ENCODE measurements around the gene EFNA2. TPM values are rescaled to one million over a fixed set of nuclear protein-coding genes. Genes with fewer than 3 reads are reported as not detected.

EFNA2 gene
- total and polyA plus RNA-seq, 2 of the 4 experiments (the other 2 are of a cell fraction) = not detected

GRCh38 chr19:1270854-1271527 lies 14.7 kb upstream of the EFNA2 start:
- Histone ChIP-seq H4K5ac (ENCODE audit: low read depth, low read length) (no peak overlapping the region), H3K36me3 (ENCODE audit: control insufficient read depth, insufficient read depth, low read length) (peaks cover 44% of the 10 kb centered on the region), H3K27ac (ENCODE audit: insufficient read depth, low read length) (peak overlapping the region; percentile 8; the same call in 1 of the 2 replicates), H3K9me1 (ENCODE audit: insufficient read depth, low read length) (no peaks in the 10 kb centered on the region; the same call in 1 of the 2 replicates), H3K23ac (ENCODE audit: low read depth, low read length) (peak overlapping the region; percentile 62; the same call in 1 of the 2 replicates), H2AK9ac (replicated peaks; ENCODE audit: low read depth, low read length, poor library complexity) (peak overlapping the region; percentile 47), H3K9me3 (ENCODE audit: control insufficient read depth, insufficient read depth, low read length) (no peaks in the 10 kb centered on the region), H3K4me2 (ENCODE audit: low read depth, low read length) (peak overlapping the region; percentile 86; the same call in 1 of the 2 replicates), H3K27me3 (ENCODE audit: control insufficient read depth, insufficient read depth, low read length) (no peaks in the 10 kb centered on the region), H2BK15ac (ENCODE audit: low read depth, low read length) (no peak overlapping the region), H2AK5ac (ENCODE audit: low read depth, low read length) (peak overlapping the region; percentile 13; the same call in 1 of the 2 replicates), H2BK5ac (ENCODE audit: low read depth, low read length, poor library complexity, severe bottlenecking) (no peak overlapping the region), H2BK20ac (ENCODE audit: low read depth, low read length) (no peak overlapping the region), H3K9ac (ENCODE audit: low read depth, low read length) (peak overlapping the region; percentile 80), H2BK120ac (ENCODE audit: low read depth, low read length) (no peak overlapping the region), H4K91ac (ENCODE audit: insufficient read depth, low read depth, low read length) (no peak overlapping the region), H2AFZ (replicated peaks; ENCODE audit: low read length, poor library complexity) (no peak overlapping the region), H3K14ac (replicated peaks; ENCODE audit: low read depth, low read length) (peak overlapping the region; percentile 22; the same call in 1 of the 2 replicates), H3K4ac (ENCODE audit: low read depth, low read length) (peak overlapping the region; percentile 99; the same call in 1 of the 2 replicates), H3K56ac (ENCODE audit: extremely low read depth, insufficient read depth, low read length) (no peak overlapping the region), H3K79me1 (ENCODE audit: low read depth in 1 of 2, low read length in 2 of 2) (peaks cover 16 to 61% of the 10 kb centered on the region in 2 experiments; a peak in 3 of 4 replicates), H4K20me1 (ENCODE audit: insufficient read depth, low read length) (peaks cover 75% of the 10 kb centered on the region), H4K8ac (ENCODE audit: low read depth in 2 of 2, low read length in 2 of 2) (peak overlapping the region in 1 of 2 experiments; percentile 2; a peak in 1 of 4 replicates), H3K4me3 (ENCODE audit: insufficient read depth, low read depth, low read length) (no peak overlapping the region), H3K4me1 (ENCODE audit: control insufficient read depth, insufficient read depth, low read length) (peaks cover 37% of the 10 kb centered on the region), H3K18ac (ENCODE audit: low read depth, low read length) (no peak overlapping the region)
- ChIA-PET POLR2A (ENCODE audit: unreplicated experiment) (no interaction called here), CTCF (interaction anchor here (0.7 kb wide), 2 partner anchors 26 to 50 kb away, joined by 3 read pairs; no protein-coding TSS in a partner anchor)
- in situ Hi-C loops (cut with MboI; ENCODE audit: low sequenced_read_pairs) = no loop called here
- no TSS peak for BruUV-seq (replicated peaks)
- no CpG with 5 or more reads among the region's 26 CpGs for WGBS, 2 experiments (ENCODE audit: extremely low coverage in 2 of 2, insufficient read length in 1 of 2)
- dilution Hi-C loops (cut with HindIII; ENCODE audit: low sequenced_read_pairs, unreplicated experiment) = no loop called here
- intact Hi-C loops (cut with micrococcal nuclease) = no loop called here
- no peak for DNase-seq
- no peak for ATAC-seq (ENCODE audit: low read depth)
- TF ChIP-seq SMC3 (IDR thresholded peaks at IDR 0.05; ENCODE audit: low read depth, low read length) = no peak
- no peak for TF ChIP-seq USF2 (IDR thresholded peaks at IDR 0.05; ENCODE audit: low read depth, low read length)
- TF ChIP-seq MAFK (IDR thresholded peaks at IDR 0.05; ENCODE audit: low read depth, low read length) = no peak
- peak; percentile 10; the same call in 1 of the 2 replicates for TF ChIP-seq POLR2A (IDR thresholded peaks at IDR 0.05; ENCODE audit: low read depth, low read length)
- no peak for TF ChIP-seq CHD1 (IDR thresholded peaks at IDR 0.05; ENCODE audit: low read depth, low read length)

Measured in IMR-90 (cell line).